Upper lobe of right lung (tissue), 1 donor: ENCODE measurements around the gene SLC24A4. TPM values are rescaled to one million over a fixed set of nuclear protein-coding genes. Genes with fewer than 3 reads are reported as not detected.
A peak's percentile ranks its signal among the peaks of the same experiment; 100 is the strongest.

Source experiments
- ATAC-seq: fragments of 200-7000 bp; cut with Tn5 transposase; one replicate; pipeline ENCODE4 v1.9.1; 2020; ENCODE audit warnings: mild to moderate bottlenecking, moderate library complexity
- DNase-seq: peaks from one replicate; pipeline ENCODE4 v3.0.0-alpha.2; 2020
- H3K27ac ChIP-seq: fragments of 200-600 bp; one replicate; pipeline ENCODE4 v1.8.0; 2022
- H3K27me3 ChIP-seq: fragments of 200-600 bp; one replicate; pipeline ENCODE4 v1.8.0; 2022; ENCODE audit warnings: mild to moderate bottlenecking
- H3K36me3 ChIP-seq: fragments of 200-600 bp; one replicate; pipeline ENCODE4 v1.8.0; 2022
- H3K4me1 ChIP-seq: fragments of 200-600 bp; one replicate; pipeline ENCODE4 v1.8.0; 2022
- H3K4me3 ChIP-seq: fragments of 200-600 bp; one replicate; pipeline ENCODE4 v1.8.0; 2022; ENCODE audit warnings: mild to moderate bottlenecking
- H3K9me3 ChIP-seq: fragments of 200-600 bp; one replicate; pipeline ENCODE4 v1.8.0; 2022
- intact Hi-C: fragments of 100-400 bp; cut with DNase I; formaldehyde crosslinking; loops from one replicate; pipeline ENCODE4 v1.11.0; 2022
- total RNA-seq: library from RNA; stranded (reverse); fragmentation: NEBNext Ultra II Directional; extraction: Animal tissue kit (Norgen Biotek cat#: 25700); gene quantifications from one replicate; pipeline ENCODE4 v1.2.1, GENCODE V29; 2021
- TF ChIP-seq, protein P1 (sequence below): fragments of 200-600 bp; IDR thresholded peaks from one replicate; pipeline ENCODE4 v1.8.0; 2022; ENCODE audit warnings: antibody characterized with exemption
- donor health status: DM: no; HTN: yes; CAD: no; lungs with severe emphysema.

The SLC24A4 gene
- total RNA-seq, 1 donor from 2014 or later, result 1.6 TPM

DNA sequence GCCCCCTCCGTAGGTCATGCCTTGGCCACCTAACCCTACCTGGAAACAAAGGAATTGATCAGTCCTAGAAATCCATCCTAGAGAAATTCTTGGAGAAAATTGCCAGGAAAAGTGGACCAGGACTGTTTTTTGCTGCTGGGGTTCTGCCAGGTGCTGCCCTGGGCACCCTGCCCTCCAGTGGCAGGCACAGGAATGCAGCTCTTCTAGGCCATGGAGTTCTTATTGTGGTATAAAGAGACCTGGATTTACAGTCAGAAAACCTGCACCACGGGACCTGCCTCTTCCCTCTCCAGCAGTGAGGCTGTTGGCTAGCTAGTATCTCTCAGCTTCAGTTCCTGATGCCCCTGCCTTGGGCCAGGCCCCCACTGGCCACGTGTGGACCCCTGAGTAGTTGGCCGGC, 59.7 kb downstream of the SLC24A4 start:
- no peaks in the 10 kb centered on the region for H3K27me3 ChIP-seq
- H3K36me3 ChIP-seq, result no peaks in the 10 kb centered on the region
- TF ChIP-seq, protein P1, sequence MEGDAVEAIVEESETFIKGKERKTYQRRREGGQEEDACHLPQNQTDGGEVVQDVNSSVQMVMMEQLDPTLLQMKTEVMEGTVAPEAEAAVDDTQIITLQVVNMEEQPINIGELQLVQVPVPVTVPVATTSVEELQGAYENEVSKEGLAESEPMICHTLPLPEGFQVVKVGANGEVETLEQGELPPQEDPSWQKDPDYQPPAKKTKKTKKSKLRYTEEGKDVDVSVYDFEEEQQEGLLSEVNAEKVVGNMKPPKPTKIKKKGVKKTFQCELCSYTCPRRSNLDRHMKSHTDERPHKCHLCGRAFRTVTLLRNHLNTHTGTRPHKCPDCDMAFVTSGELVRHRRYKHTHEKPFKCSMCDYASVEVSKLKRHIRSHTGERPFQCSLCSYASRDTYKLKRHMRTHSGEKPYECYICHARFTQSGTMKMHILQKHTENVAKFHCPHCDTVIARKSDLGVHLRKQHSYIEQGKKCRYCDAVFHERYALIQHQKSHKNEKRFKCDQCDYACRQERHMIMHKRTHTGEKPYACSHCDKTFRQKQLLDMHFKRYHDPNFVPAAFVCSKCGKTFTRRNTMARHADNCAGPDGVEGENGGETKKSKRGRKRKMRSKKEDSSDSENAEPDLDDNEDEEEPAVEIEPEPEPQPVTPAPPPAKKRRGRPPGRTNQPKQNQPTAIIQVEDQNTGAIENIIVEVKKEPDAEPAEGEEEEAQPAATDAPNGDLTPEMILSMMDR, result peak; percentile 29
- peak; percentile 34 for ATAC-seq
- H3K4me3 ChIP-seq, result no peak overlapping the region
- intact Hi-C loops, result no loop called here
- DNase-seq, result no peak
- no peak overlapping the region for H3K27ac ChIP-seq
- no peaks in the 10 kb centered on the region for H3K9me3 ChIP-seq
- no peaks in the 10 kb centered on the region for H3K4me1 ChIP-seq

- H3K27ac ChIP-seq, result no peak overlapping the region
- TF ChIP-seq, protein P1, result no peak
- intact Hi-C loops, result no loop called here
- no peak for DNase-seq
- no peaks in the 10 kb centered on the region for H3K9me3 ChIP-seq
- H3K4me3 ChIP-seq, result no peak overlapping the region
- ATAC-seq, result no peak
- H3K27me3 ChIP-seq, result no peaks in the 10 kb centered on the region
- no peaks in the 10 kb centered on the region for H3K36me3 ChIP-seq
- H3K4me1 ChIP-seq, result no peaks in the 10 kb centered on the region
Measured at GRCh38 chr14:92383805-92384204, 60.8 kb downstream of the SLC24A4 start.

- Histone ChIP-seq H3K4me1 (no peaks in the 10 kb centered on the region), H3K4me3 (no peak overlapping the region), H3K36me3 (no peaks in the 10 kb centered on the region), H3K9me3 (no peaks in the 10 kb centered on the region), H3K27me3 (no peaks in the 10 kb centered on the region), H3K27ac (no peak overlapping the region)
- TF ChIP-seq, protein P1, result no peak
- intact Hi-C loops, result no loop called here
- ATAC-seq, result no peak
- DNase-seq, result no peak
Measured at GRCh38 chr14:92384461-92385133, 61.6 kb downstream of the SLC24A4 start.

DNA sequence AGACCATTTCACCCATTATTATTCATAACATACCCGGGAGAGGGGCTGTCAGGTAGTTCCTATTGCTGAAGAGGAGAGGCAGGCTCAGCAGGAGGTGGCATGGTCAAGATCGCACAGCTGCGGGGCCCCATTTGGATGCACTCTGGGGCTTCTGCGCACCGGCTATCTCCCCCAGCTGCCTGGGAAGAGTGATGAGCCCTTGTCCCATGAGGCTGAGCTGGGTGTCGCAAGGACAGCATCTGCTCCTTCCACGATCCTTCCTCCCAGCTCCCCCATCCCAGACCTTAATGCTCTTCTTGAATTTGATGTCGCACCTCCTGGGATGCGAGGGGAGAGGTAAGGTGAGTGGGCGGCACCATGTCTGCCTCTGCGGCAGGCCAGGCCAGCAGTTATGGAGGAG, 62.6 kb downstream of the SLC24A4 start:
- no peaks in the 10 kb centered on the region for H3K9me3 ChIP-seq
- DNase-seq, result no peak
- ATAC-seq, result no peak
- TF ChIP-seq, protein P1, result no peak
- no peaks in the 10 kb centered on the region for H3K27me3 ChIP-seq
- H3K4me3 ChIP-seq, result no peak overlapping the region
- intact Hi-C loops, result no loop called here
- no peaks in the 10 kb centered on the region for H3K4me1 ChIP-seq
- H3K36me3 ChIP-seq, result no peaks in the 10 kb centered on the region
- H3K27ac ChIP-seq, result no peak overlapping the region

- intact Hi-C loops, result no loop called here
- Histone ChIP-seq H3K4me1 (no peaks in the 10 kb centered on the region), H3K4me3 (no peak overlapping the region), H3K9me3 (no peaks in the 10 kb centered on the region), H3K27ac (peak overlapping the region; percentile 34), H3K27me3 (no peaks in the 10 kb centered on the region), H3K36me3 (no peaks in the 10 kb centered on the region)
- no peak for DNase-seq
- no peak for ATAC-seq
- TF ChIP-seq, protein P1, result no peak
Measured at GRCh38 chr14:92386165-92386564, 63.2 kb downstream of the SLC24A4 start.

- peak; percentile 81 for ATAC-seq
- H3K9me3 ChIP-seq, result no peaks in the 10 kb centered on the region
- no peaks in the 10 kb centered on the region for H3K36me3 ChIP-seq
- no peaks in the 10 kb centered on the region for H3K4me1 ChIP-seq
- no peaks in the 10 kb centered on the region for H3K27me3 ChIP-seq
- intact Hi-C loops, result no loop called here
- H3K4me3 ChIP-seq, result no peak overlapping the region
- peak overlapping the region; percentile 34 for H3K27ac ChIP-seq
- DNase-seq, result no peak
- TF ChIP-seq, protein P1, result no peak
Measured at GRCh38 chr14:92386637-92387036, 63.7 kb downstream of the SLC24A4 start.
